ENCODE results near the gene CACNB1.

DNA sequence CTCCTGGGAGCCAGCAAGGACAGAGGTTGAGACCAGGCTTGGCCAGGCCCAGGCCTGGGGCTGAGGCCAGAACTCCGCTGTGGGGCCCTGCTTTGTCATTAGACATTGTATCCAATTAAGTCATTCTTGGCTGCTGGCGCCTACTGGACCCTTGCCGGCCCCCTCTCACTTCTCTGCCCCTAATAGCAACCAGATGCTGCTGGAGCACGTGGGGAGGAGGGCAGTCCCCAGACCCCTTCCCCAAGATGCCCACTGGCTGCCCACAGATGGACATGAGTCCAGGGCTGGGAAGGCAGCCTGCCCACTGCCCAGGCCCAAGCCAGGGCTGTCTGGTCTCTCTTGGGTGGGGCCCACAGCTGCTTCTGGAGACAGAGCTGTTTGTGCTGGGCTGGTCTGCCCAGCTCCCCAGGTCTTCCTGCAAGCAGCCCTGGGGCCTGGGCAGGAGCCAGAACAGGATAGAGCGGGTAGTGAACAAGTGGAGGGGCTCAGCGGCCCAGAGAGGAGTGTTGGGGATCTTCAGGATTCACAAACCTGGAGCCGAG is 53.8 kb downstream of the CACNB1 start:
- TF ChIP-seq, protein P1, sequence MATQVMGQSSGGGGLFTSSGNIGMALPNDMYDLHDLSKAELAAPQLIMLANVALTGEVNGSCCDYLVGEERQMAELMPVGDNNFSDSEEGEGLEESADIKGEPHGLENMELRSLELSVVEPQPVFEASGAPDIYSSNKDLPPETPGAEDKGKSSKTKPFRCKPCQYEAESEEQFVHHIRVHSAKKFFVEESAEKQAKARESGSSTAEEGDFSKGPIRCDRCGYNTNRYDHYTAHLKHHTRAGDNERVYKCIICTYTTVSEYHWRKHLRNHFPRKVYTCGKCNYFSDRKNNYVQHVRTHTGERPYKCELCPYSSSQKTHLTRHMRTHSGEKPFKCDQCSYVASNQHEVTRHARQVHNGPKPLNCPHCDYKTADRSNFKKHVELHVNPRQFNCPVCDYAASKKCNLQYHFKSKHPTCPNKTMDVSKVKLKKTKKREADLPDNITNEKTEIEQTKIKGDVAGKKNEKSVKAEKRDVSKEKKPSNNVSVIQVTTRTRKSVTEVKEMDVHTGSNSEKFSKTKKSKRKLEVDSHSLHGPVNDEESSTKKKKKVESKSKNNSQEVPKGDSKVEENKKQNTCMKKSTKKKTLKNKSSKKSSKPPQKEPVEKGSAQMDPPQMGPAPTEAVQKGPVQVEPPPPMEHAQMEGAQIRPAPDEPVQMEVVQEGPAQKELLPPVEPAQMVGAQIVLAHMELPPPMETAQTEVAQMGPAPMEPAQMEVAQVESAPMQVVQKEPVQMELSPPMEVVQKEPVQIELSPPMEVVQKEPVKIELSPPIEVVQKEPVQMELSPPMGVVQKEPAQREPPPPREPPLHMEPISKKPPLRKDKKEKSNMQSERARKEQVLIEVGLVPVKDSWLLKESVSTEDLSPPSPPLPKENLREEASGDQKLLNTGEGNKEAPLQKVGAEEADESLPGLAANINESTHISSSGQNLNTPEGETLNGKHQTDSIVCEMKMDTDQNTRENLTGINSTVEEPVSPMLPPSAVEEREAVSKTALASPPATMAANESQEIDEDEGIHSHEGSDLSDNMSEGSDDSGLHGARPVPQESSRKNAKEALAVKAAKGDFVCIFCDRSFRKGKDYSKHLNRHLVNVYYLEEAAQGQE (tag by site-specific recombination; IDR thresholded peaks at IDR 0.05), result no peak
- TF ChIP-seq RBAK (tag by site-specific recombination; IDR thresholded peaks at IDR 0.05) (no peak), ZNF776 (tag by site-specific recombination; IDR thresholded peaks at IDR 0.05; ENCODE audit: borderline replicate concordance) (no peak), KLF1 (tag by site-specific recombination; IDR thresholded peaks at IDR 0.05) (no peak), HOXD13 (CRISPR knock-in tag; IDR thresholded peaks at IDR 0.05; ENCODE audit: borderline replicate concordance) (no peak), ZFP37 (tag by site-specific recombination; IDR thresholded peaks at IDR 0.05) (no peak), ZNF747 (tag by site-specific recombination; IDR thresholded peaks at IDR 0.05) (no peak)
- TF ChIP-seq, protein P2, sequence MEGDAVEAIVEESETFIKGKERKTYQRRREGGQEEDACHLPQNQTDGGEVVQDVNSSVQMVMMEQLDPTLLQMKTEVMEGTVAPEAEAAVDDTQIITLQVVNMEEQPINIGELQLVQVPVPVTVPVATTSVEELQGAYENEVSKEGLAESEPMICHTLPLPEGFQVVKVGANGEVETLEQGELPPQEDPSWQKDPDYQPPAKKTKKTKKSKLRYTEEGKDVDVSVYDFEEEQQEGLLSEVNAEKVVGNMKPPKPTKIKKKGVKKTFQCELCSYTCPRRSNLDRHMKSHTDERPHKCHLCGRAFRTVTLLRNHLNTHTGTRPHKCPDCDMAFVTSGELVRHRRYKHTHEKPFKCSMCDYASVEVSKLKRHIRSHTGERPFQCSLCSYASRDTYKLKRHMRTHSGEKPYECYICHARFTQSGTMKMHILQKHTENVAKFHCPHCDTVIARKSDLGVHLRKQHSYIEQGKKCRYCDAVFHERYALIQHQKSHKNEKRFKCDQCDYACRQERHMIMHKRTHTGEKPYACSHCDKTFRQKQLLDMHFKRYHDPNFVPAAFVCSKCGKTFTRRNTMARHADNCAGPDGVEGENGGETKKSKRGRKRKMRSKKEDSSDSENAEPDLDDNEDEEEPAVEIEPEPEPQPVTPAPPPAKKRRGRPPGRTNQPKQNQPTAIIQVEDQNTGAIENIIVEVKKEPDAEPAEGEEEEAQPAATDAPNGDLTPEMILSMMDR (tag by site-specific recombination; IDR thresholded peaks at IDR 0.05), result no peak
- TF ChIP-seq, protein P3, sequence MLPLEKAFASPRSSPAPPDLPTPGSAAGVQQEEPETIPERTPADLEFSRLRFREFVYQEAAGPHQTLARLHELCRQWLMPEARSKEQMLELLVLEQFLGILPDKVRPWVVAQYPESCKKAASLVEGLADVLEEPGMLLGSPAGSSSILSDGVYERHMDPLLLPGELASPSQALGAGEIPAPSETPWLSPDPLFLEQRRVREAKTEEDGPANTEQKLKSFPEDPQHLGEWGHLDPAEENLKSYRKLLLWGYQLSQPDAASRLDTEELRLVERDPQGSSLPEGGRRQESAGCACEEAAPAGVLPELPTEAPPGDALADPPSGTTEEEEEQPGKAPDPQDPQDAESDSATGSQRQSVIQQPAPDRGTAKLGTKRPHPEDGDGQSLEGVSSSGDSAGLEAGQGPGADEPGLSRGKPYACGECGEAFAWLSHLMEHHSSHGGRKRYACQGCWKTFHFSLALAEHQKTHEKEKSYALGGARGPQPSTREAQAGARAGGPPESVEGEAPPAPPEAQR (tag by site-specific recombination; IDR thresholded peaks at IDR 0.05), result no peak

Measured in HEK293 (cell line).